ACHN (cell line): ENCODE data around the gene YTHDF1.
A peak's percentile ranks its signal among the peaks of the same experiment; 100 is the strongest.

Source experiments
- DNase-seq: peaks from one replicate; pipeline ENCODE4 v3.0.0-alpha.2; 2015
- in situ Hi-C: cut with HindIII; loops from 2 replicates; pipeline ENCODE4 v1.10.0; 2017; ENCODE audit warnings: low sequenced_read_pairs, low pct_ligation_motif_present, low pct_unique_long_range_greater_than_20kb

Gene YTHDF1

DNA sequence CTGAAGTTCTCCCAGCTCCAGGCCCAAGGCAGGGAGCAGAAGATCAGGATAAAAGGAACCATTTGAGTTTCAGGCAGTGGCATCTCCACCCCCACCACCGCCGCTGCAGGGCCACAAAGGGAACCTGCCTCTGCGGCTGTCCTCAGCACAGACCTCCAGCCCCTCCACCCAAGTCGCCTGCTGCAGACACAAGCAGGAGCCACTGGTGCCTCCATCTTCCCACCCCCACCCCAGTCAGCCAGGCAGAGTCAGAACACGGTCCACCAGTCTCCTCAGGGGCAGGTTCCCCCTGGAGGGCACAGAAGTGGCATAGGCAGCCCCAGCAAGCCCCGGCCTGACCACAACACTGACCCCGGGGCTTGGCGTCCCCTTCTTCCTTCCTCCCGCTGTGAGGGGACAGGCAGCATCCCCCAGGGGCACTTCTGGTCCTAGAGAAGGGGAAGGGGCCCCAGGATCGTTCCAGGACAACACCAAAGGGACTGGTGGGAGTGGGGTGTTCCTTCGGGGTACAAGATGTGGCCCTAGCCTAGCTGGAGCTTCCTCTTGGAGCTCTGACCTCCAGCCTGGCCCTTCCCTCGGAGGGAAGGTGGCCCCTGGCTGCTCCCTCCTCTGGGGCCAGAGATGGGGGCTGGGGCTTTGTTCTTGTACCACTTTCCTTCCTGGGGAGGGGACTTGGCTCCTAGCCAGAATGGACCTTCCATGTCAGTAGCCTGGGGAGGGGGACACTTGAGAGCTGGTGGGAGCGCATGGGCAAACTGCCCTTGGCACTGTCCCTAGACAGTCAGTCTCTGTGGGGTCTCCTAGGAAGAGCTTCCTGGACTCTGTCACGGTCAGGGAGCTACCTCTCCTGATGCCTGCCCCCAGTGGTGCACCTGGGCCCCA lies 36.0 kb downstream of the YTHDF1 start:
- in situ Hi-C loops, result no loop called here
- DNase-seq, result no peak

DNA sequence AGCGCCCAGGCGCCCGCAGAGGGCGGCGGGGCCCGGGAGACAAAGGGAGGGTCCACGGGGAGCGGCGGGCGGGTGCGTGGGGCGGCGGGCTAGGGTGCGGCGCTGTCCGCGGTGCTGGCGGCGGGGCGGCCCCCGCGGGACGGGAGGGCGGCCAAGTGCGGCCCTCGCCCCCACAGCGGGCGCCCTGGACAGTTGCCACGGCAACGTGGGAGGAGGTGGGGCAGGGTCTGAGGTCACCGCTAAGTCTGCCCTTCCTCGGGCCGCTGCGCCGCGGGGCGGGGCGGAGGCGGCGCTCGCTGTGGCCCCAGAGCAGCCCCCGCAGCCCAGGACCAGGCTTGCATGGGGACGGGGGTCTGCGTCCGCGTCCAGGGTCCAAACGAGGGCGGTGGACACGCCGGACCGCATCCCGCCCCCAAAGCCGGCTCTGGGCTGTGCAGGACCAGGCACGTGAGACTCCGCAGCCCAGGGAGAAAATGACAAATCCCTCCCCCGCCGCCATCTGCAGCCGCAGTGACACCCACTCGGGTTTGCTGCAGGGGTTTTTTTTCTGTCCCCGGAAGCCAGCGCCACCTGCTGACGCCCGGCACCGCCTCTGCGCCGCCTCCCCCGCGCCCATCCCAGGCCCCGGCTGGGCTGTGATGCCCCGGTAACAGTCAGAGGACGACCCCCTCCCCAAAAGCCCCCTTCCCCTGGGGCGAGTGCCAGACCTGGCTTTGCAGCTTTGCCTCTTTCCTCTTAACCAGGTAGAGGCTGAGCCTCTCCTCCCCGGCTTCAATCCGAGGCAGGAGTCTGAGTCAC lies 36.8 kb downstream of the YTHDF1 start:
- DNase-seq, result peak; percentile 12
- in situ Hi-C loops, result no loop called here

DNA sequence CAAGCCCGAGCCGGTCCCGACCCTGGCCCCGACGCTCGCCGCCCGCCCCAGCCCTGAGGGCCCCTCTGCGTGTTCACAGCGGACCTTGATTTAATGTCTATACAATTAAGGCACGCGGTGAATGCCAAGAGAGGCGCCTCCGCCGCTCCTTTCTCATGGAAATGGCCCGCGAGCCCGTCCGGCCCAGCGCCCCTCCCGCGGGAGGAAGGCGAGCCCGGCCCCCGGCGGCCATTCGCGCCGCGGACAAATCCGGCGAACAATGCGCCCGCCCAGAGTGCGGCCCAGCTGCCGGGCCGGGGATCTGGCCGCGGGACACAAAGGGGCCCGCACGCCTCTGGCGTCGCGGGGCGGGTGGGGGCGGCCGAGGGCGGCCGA lies 37.5 kb downstream of the YTHDF1 start:
- no peak for DNase-seq
- in situ Hi-C loops, result no loop called here

DNA sequence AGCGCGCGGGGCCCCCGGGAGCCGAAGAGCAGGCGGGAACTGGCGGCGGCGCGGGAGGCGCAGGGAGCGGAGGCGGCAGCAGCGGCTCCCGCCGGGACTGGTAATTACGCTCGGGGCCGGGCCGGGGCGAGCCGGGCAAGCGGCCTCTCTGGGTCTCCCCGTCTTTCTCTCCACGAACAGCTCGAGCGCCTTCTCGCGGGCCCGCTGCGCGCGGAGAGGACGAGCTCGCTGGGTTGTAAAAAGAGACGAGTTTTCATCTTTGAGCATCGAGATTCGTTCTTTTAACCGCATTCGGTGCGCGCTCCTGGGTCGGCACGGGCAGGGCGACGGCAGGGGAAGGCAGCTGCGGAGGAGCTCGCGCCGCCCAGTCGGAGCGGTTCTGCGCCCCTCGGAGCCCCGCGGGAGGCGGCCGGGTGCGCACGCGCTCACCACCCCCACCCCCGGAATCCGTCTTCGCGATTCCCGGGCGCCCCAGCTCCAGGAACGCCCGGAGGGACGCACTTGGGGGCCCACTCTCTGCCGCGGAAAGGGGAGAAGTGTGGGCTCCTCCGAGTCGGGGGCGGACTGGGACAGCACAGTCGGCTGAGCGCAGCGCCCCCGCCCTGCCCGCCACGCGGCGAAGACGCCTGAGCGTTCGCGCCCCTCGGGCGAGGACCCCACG lies 38.0 kb downstream of the YTHDF1 start:
- in situ Hi-C loops, result no loop called here
- no peak for DNase-seq

DNA sequence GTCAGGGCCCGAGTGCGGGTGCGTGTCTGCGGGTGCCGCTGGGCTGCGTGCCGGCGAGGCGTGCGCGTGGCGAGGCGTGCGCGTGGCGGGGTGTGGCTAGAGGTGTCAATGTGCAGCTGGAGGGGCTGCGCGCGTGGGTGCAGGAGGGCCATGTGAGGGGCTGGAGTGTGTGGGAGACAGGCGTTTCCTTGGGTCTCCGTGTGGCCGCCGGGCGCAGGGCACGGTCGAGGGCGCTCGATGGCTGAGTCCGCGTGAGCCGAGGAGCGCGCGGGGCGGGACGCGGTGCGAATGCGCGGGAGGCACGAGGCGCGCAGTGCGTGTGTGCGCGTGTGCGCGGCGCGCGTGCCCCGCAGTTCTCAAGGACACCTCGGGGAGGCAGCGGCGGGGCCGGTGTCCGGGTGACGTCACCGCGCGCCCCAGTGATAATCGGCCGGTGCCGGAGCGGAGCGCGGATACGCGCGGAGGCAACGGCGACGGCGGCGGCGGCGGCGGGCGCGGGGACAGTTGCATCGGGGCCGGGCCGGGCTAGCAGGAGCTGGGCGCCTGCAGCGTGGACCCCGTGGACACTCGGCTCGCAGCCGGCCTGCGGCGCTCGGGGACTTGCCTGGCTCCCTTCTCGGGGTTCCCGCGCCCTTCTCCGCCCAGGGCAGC lies 38.7 kb downstream of the YTHDF1 start:
- DNase-seq, result no peak
- in situ Hi-C loops, result no loop called here

DNA sequence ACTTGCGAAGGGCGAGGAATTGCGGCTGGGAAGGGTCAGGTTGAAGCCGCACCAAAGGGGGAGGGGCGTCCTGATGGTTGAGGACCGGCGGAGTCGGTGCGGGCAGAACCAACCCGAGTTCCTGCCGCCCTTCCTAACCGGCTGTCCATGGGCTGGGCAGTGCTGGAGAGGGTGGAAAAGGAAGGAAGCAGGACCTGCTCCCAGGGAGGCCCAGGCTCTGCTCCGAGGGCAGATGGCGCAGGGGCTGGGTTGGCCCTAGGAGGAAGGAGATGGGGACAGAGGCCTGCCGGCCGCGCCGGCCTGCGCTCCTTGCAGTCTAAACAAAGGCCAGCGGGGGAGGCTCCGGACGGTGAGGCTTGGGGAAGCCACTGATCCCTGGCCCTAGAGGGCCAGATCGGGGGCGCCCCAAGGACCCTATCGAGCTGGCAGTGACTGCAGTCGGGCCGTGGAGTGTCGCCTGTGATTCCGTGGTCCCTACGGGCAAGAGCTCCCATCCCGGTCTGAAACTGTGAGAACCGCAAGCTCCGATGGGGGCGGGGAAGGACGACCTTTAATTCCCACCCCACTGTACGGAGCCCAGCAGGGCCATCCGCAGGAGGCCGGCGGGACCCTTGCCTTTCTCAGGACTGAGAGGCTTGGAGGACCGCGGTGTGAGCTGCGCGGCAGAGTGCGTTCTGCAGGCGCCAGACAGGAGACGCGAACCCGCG lies 39.4 kb downstream of the YTHDF1 start:
- no peak for DNase-seq
- in situ Hi-C loops, result no loop called here

DNA sequence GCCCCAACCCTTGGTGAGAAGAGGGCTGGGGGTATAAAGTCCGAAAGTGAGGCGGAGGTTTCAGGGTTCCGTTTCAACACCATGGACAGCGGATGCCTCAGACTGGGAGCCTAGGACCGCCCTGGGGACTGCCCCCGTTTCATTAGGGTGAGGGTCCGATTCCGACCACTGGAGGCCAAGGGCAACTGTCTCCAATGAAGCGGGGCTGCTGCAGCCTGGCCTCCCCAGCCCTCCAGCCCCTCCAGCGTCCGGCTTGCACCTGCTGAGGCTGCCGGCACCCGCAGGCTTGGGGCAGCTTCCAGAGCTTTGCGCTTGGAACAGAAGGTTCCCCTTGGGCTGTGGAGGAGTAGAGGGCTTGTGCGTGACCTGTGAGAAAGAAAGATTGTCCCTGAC lies 39.9 kb downstream of the YTHDF1 start:
- no peak for DNase-seq

DNA sequence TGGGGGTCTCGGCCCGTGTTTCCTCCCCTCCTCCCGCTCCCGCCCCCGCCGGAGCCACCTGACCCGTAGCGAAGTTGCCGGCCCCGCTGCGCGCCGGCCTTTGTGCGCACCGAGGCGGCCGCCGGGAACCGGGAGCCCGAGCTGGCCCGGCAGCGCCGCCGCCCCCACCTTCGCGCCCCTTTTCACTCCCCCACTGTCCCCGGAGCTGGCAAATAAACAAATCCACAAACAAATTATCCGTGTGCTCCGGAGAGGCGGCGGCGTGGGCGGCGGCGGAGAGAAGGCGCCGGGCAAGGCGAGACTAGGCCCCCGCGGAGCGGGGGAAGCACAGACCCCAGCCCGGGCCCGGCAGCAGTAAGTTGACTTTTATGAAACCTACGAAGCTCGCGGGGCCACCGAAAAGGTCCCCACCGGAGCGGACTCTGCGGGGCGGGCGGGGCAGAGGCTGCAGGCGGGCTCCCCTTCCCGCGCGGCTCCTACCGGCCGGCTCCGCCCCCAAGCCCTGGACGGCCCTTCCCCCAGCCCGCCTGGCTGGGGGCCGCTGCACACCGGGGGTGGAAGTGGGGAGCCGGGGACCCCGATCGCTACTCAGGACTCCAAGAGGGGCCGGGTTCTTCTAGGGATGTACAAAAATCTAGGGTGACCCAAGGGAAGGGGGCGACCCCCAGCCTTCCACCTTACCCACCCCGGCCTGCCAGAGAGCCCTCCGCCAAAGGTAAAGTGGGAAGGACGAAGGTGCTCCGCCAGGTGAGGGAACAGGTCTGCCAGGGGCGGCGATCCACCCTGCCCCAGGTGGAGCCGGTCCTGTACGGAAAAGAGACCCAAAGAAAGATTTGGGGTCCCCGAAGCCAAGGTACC lies 40.7 kb downstream of the YTHDF1 start:
- no peak for DNase-seq
- in situ Hi-C loops, result no loop called here

More for the DNA sequence above, 39.9 kb downstream of the YTHDF1 start:
- in situ Hi-C loops, result no loop called here

DNA sequence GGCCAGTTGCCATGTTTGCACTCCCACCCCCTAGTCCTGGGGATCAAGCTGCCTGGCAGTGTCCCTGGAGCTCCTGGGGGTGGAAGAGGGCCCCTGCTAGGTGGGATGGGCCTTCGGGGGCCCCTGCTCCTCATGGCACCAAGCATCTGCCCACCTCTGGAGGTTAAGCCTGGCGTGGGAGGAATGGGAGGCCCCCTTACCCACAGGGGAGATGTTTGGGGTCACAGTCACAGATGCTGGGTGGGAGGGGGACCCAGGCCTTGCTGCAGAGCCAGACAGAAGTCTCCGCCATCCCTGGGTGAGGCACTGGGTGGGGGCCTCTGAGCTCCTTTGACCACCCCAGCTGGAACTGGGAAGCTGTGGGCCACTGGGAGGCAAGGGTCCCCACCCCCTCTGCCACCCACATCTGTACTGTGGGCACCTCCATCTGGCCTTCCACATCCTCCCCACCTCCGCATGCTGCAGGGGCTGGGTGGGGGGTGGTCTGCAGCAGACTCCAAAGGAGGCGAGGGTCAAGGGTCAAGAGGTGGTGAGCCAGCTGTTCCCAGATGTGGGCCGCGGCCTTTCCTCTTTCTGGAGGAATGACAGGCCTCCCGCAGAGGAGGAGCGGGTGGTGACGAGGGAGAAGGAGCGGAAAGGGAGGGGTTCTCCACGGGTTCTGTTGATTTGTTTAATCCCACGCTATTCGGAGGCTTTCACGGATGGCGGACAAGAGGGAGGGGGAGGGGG lies 41.5 kb downstream of the YTHDF1 start:
- no peak for DNase-seq
- in situ Hi-C loops, result no loop called here

DNA sequence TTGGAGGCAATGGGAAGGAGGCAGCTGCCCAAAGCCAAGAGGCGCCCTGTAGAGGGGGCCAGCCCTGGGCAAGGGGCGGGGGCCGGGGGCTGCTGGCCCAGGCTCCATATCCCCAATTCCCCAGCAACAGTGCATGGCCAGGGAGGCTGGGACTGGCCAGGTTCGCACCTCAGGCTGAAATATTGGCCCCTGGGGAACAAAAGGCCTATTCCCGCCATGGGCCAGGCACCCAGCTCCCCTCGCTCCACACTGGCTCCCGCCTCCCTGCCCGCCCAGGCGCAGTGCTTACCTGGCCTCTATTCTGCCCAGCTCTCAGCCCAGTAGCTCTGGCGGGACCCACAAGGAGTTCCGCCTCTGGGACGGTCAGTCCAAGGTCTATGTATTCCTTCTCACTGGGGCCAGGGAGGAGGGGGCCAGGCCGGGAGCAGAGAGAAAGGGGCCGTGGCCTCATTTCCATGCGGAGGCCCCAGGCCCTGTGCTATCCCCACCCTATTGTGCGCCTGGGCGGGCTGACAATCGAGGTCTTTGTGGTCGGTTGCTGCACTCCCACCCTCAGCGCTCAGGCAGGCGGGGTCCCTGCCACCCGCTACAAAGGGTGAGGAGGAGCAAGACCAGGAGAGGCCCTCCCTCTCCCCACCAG lies 42.3 kb downstream of the YTHDF1 start:
- DNase-seq, result no peak
- in situ Hi-C loops, result no loop called here

DNA sequence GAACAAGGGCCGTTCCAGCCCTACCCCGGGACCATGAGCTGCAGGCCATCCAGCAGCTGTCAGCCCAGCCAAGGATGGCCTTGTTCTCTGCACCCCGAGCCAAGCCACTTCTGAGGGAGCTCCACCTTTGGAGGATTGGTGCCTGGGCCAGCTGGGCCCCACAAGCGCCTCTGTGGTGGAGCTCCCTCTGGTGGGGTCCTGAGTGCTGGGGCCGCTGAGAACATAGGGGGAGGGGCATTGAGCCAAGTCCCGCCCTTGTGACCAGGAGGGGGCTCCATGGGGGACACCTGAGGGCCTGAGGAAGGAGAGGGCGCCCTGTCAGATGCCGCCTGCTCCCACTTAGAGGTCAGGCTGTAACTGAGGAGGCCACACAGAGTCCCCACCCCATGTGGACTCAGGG lies 43.2 kb downstream of the YTHDF1 start:
- peak; percentile 16 for DNase-seq
- in situ Hi-C loops, result no loop called here

DNA sequence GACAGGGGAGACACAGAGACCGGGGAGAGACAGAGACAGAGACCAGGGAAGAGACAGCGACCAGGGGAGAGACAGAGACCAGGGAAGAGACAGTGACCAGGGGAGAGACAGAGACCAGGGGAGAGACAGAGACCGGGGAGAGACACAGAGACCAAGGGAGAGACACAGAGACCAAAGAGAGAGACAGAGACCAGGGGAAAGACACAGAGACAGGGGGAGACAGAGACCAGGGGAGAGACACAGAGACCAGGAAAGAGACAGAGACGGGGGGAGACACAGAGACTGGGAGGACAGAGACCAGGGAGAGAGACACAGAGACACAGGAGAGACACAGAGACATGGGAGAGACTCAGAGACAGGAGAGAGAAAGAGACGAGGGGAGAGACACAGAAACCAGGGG lies 43.9 kb downstream of the YTHDF1 start:
- no peak for DNase-seq
- in situ Hi-C loops, result no loop called here

DNA sequence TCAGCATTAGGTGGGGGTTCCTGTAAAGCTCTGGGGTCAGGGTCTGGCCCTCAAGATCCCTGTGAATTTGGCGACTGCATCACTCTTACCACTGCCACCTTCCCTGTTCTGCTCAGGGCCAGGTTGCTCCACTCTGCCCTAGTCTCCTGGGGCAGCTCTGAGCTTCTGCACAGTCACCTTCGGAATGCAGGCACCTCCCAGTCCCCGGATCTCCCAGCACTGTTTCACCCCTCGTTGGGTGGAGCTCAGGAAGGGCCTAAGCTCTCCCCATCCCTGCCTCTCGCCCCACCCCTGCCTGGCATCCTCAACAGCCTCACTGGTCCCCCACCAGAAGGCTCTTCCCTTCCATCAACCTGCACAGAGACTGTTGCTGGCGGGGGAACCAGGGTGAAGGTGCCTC lies 46.2 kb downstream of the YTHDF1 start:
- DNase-seq, result no peak
- in situ Hi-C loops, result no loop called here

DNA sequence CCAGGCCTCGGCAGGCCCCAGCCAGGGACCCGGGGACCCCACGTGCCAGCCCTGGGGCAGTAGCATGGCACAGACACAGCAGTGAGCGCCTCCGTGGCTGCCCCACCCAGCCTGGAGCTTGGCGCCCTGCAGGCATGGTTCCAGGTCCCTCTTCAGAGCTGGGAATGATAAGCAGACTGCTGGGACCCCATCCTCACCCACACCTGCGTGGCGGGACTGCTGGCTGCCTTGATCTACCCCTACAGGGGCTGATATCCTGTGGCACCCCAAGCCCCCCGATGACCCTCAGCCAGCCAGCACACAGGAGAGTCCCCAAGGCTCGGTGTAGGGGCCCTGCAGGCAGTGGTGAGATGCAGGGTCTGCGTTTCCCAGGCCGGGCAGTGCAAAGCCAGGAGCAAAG lies 47.1 kb downstream of the YTHDF1 start:
- in situ Hi-C loops, result no loop called here
- DNase-seq, result no peak

DNA sequence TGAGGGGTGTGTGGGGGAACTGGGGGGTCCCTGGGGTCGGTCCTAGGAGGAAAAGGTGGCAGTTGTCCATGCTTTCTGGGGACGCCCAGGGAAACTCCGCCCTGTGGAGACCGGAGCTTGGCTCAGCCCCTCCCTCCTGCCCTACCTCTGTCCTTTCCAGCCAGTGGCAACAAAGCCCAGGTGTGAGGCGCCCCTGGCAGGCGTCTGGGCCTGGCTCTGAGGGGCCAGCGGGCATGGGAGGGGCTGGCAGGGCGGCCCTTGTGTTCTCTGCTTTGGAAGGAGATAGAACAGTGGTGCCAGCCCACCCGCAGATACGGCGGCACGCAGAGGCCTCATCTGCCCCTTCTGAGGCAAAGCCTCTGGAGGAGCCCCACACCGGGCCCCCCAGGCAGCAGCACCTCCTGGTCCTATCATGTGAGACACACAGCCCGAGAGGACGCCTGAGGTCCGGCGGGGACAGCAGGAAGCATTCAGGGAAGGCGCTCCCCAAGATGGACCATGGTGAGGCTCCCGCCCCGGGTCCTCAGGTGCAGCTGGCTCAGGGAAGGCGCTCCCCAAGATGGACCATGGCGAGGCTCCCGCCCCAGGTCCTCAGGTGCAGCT lies 47.9 kb downstream of the YTHDF1 start:
- in situ Hi-C loops, result no loop called here
- no peak for DNase-seq
